ENCODE measurements around the gene WDR20. TPM values are rescaled to one million over a fixed set of nuclear protein-coding genes. Genes with fewer than 3 reads are reported as not detected.

The WDR20 gene
- total and polyA plus RNA-seq, 2 of the 8 experiments (the other 6 are each of a cell fraction or from before 2014, with no cell fraction given) = 11.2 to 26.7 TPM

- CTCF ChIA-PET (ENCODE audit: partially characterized antibody) = no interaction called here
- no peak overlapping the region for H2BK120ac ChIP-seq (replicated peaks; ENCODE audit: low read depth, low read length)
- H2BK5ac ChIP-seq (ENCODE audit: low read depth, low read length) = no peak overlapping the region
- no peak overlapping the region for H2AFZ ChIP-seq (ENCODE audit: low read length)
- no peaks in the 10 kb centered on the region for H4K20me1 ChIP-seq (replicated peaks in 1 of 2; ENCODE audit: control insufficient read depth in 1 of 2, insufficient read depth in 2 of 2, low read length in 2 of 2)
- H3K79me1 ChIP-seq (ENCODE audit: low read depth, low read length) = no peaks in the 10 kb centered on the region
- H3K4me2 ChIP-seq (ENCODE audit: insufficient read depth in 1 of 2, low read depth in 2 of 2, low read length in 2 of 2) = no peak overlapping the region
- H3K9me3 ChIP-seq (ENCODE audit: insufficient read depth in 2 of 2, low read depth in 1 of 2, low read length in 1 of 2) = no peaks in the 10 kb centered on the region
- FAIRE-seq (no peak), DNase-seq (ENCODE audit: low read depth in 1 of 2, low spot score in 2 of 2) (no peak)
- H4K5ac ChIP-seq (ENCODE audit: insufficient read length, low read depth, low read length) = no peak overlapping the region
- H3K27ac ChIP-seq (ENCODE audit: low read depth, low read length) = no peak overlapping the region
- no peak overlapping the region for H2AK5ac ChIP-seq (ENCODE audit: low read depth, low read length)
- H3K79me2 ChIP-seq (ENCODE audit: control insufficient read depth in 1 of 2, insufficient read depth in 2 of 2, low read length in 2 of 2) = no peaks in the 10 kb centered on the region
- H4K91ac ChIP-seq (replicated peaks; ENCODE audit: insufficient read length, low read length) = no peak overlapping the region
- peaks cover 3 to 24% (median 20%) of the 10 kb centered on the region in 4 experiments; a peak in 4 of 7 replicates for H3K27me3 ChIP-seq (replicated peaks in 1 of 4; ENCODE audit: control insufficient read depth in 3 of 4, extremely low read depth in 1 of 4, insufficient read depth in 3 of 4, low read length in 3 of 4)
- H4K8ac ChIP-seq (ENCODE audit: extremely low read depth, insufficient read depth, low read length) = no peak overlapping the region
- H3K23ac ChIP-seq (ENCODE audit: insufficient read length) = no peak overlapping the region
- WGBS, 2 experiments (ENCODE audit: extremely low coverage in 1 of 2, insufficient coverage in 1 of 2, insufficient read length in 1 of 2, insufficient replicate concordance in 2 of 2, low coverage in 1 of 2, low lambda C conversion rate in 2 of 2, missing lambda C conversion rate in 1 of 2) = 88% methylated on average over 15 of the region's 15 CpGs; no CpG with 5 or more reads in 1 of the 2 experiments
- no peak overlapping the region for H3K18ac ChIP-seq (ENCODE audit: extremely low read depth, low read length)
- H2BK20ac ChIP-seq (ENCODE audit: low read length) = no peak overlapping the region
- no peak overlapping the region for H3K4me3 ChIP-seq (ENCODE audit: extremely low read depth in 1 of 4, insufficient read depth in 2 of 4, low read depth in 3 of 4, low read length in 4 of 4)
- H3K56ac ChIP-seq (replicated peaks; ENCODE audit: insufficient read length, low read depth, low read length) = no peak overlapping the region
- H2BK15ac ChIP-seq (ENCODE audit: low read length) = no peak overlapping the region
- no peaks in the 10 kb centered on the region for H3K36me3 ChIP-seq (ENCODE audit: control insufficient read depth in 2 of 4, insufficient read depth in 4 of 4, low read length in 3 of 4)
- POLR2A ChIA-PET (ENCODE audit: partially characterized antibody) = no interaction called here
- no peaks in the 10 kb centered on the region; the same call in 1 of the 2 replicates for H3K23me2 ChIP-seq (ENCODE audit: low read depth, low read length)
- no peak overlapping the region for H2BK12ac ChIP-seq (ENCODE audit: low read depth, low read length)
- no peak overlapping the region for H3K14ac ChIP-seq (ENCODE audit: insufficient read length)
- H3K4me1 ChIP-seq (replicated peaks in 1 of 4; ENCODE audit: control insufficient read depth in 3 of 4, insufficient read depth in 4 of 4, low read length in 3 of 4) = peaks cover 3 to 15% (median 7%) of the 10 kb centered on the region in 4 experiments; a peak in 5 of 7 replicates
- H3K9ac ChIP-seq (replicated peaks in 1 of 4; ENCODE audit: extremely low read depth in 1 of 4, low read depth in 3 of 4, low read length in 3 of 4) = no peak overlapping the region
- no peak overlapping the region for H3K4ac ChIP-seq (replicated peaks; ENCODE audit: insufficient read length, low read depth, low read length)
- TF ChIP-seq GTF2F1 (IDR thresholded peaks at IDR 0.05; ENCODE audit: borderline replicate concordance, low read depth, low read length) (no peak), TAF1 (IDR thresholded peaks at IDR 0.05; ENCODE audit: low read depth, low read length) (no peak), CHD1 (IDR thresholded peaks at IDR 0.05; ENCODE audit: low read depth, low read length) (no peak), CTCF (IDR thresholded peaks at IDR 0.05; ENCODE audit: control extremely low read depth in 1 of 3, insufficient read depth in 1 of 3, low read depth in 1 of 3, low read length in 3 of 3) (no peak), TEAD4 (IDR thresholded peaks at IDR 0.05; ENCODE audit: low read depth, low read length) (no peak), POLR2AphosphoS5 (IDR thresholded peaks at IDR 0.05; ENCODE audit: low read depth, low read length) (no peak), CTBP2 (IDR thresholded peaks at IDR 0.05; ENCODE audit: borderline replicate concordance, insufficient read depth, insufficient read length, low read length) (no peak), SIRT6 (IDR thresholded peaks at IDR 0.05; ENCODE audit: low read length) (no peak), RAD21 (IDR thresholded peaks at IDR 0.05 in 1 of 2, conservative IDR thresholded peaks at IDR 0.05 in 1 of 2; ENCODE audit: low read depth in 2 of 2, low read length in 2 of 2) (no peak)
These were observed 110.9 kb downstream of the WDR20 start for GRCh38 chr14:102250636-102251035.
